Mesothelial cell of epicardium (in vitro differentiated cells): ENCODE measurements around the gene FLVCR2. TPM values are rescaled to one million over a fixed set of nuclear protein-coding genes. Genes with fewer than 3 reads are reported as not detected.

Experiments
- DNase-seq, 2 experiments: peaks; one replicate each; pipeline ENCODE4 v3.0.0; 2021; ENCODE audit warnings: low spot score in 2 of 2; ENCODE audit not compliant: unreplicated experiment in 2 of 2
- H3K27ac Mint-ChIP-seq: 2 replicates; pipeline ENCODE4 v1.8.0; 2021; ENCODE audit warnings: mixed read lengths
- H3K27me3 Mint-ChIP-seq: 2 replicates; pipeline ENCODE4 v1.8.0; 2021; ENCODE audit warnings: low read depth, mixed read lengths
- H3K36me3 Mint-ChIP-seq: 2 replicates; pipeline ENCODE4 v1.8.0; 2021; ENCODE audit warnings: mixed read lengths
- H3K4me1 Mint-ChIP-seq: 2 replicates; pipeline ENCODE4 v1.8.0; 2021; ENCODE audit warnings: mixed read lengths
- H3K4me3 Mint-ChIP-seq: 2 replicates; pipeline ENCODE4 v1.8.0; 2021; ENCODE audit warnings: mild to moderate bottlenecking, moderate library complexity, mixed read lengths
- H3K9me3 Mint-ChIP-seq: 2 replicates; pipeline ENCODE4 v1.8.0; 2021; ENCODE audit warnings: mixed read lengths
- total RNA-seq: library from RNA; stranded (reverse); gene quantifications from 3 replicates; pipeline ENCODE4 v1.2.1, GENCODE V29; 2021
- TF ChIP-seq, protein P1 (sequence below): fragments of 200-600 bp; sonication (generic); IDR thresholded peaks from one replicate; pipeline ENCODE4 v1.5.0; 2021; ENCODE audit warnings: antibody characterized with exemption; ENCODE audit not compliant: unreplicated experiment

The FLVCR2 gene
- total RNA-seq, 1 donor from 2014 or later: 3.0 TPM

DNA sequence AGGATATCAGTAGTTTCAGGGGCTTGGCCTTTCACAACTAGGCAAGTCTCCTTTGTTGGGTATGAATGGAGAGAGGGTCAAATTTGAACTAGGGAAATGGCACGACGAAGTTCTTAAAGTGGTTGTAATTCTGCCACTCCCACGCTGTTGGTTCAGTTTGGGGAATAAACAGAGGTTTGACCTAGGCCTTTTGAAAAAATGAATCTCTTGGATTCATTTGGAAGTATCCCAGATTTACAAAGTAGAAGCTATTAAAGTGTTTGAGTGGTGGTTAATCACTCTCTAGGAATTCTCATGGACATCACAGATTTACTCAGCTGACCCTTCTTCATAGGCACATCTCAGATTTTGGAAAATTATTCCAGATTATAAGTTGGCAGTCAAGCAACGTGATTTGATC lies 41.3 kb upstream of the FLVCR2 start:
- H3K9me3 Mint-ChIP-seq: no peaks in the 10 kb centered on the region
- H3K4me1 Mint-ChIP-seq: peaks cover 5% of the 10 kb centered on the region
- H3K27ac Mint-ChIP-seq: no peak overlapping the region
- no peak overlapping the region for H3K4me3 Mint-ChIP-seq
- TF ChIP-seq, protein P1, sequence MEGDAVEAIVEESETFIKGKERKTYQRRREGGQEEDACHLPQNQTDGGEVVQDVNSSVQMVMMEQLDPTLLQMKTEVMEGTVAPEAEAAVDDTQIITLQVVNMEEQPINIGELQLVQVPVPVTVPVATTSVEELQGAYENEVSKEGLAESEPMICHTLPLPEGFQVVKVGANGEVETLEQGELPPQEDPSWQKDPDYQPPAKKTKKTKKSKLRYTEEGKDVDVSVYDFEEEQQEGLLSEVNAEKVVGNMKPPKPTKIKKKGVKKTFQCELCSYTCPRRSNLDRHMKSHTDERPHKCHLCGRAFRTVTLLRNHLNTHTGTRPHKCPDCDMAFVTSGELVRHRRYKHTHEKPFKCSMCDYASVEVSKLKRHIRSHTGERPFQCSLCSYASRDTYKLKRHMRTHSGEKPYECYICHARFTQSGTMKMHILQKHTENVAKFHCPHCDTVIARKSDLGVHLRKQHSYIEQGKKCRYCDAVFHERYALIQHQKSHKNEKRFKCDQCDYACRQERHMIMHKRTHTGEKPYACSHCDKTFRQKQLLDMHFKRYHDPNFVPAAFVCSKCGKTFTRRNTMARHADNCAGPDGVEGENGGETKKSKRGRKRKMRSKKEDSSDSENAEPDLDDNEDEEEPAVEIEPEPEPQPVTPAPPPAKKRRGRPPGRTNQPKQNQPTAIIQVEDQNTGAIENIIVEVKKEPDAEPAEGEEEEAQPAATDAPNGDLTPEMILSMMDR: no peak
- no peaks in the 10 kb centered on the region for H3K27me3 Mint-ChIP-seq
- DNase-seq: no peak
- H3K36me3 Mint-ChIP-seq: no peaks in the 10 kb centered on the region

DNA sequence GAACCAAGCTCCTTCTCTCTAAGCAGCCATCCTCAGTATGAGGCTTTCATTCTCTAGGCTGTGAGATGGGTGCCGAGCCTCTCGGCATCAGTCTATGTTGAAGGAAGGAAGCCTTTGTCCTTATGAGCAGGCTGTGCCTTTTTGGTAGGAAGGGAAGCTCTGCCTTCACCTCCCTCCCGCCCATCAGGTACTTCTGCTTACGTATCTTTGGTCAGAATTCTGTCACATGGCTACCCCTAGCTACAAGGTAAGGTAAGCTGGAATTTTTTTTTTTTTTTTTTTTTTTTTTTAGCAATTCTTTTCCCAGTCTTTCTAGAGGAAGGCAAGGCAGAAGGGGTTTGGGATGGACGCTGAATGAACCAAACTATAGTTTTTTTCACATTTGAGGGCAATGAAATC lies 39.3 kb upstream of the FLVCR2 start:
- Mint-ChIP-seq H3K27me3 (no peaks in the 10 kb centered on the region), H3K9me3 (no peaks in the 10 kb centered on the region), H3K36me3 (no peaks in the 10 kb centered on the region)

GRCh38 chr14:75539561-75540478 lies 38.6 kb upstream of the FLVCR2 start:
- no peak overlapping the region for H3K27ac Mint-ChIP-seq
- no peaks in the 10 kb centered on the region for H3K9me3 Mint-ChIP-seq
- DNase-seq: no peak
- H3K36me3 Mint-ChIP-seq: no peaks in the 10 kb centered on the region
- TF ChIP-seq, protein P1: no peak
- peaks cover 12% of the 10 kb centered on the region for H3K4me1 Mint-ChIP-seq
- no peaks in the 10 kb centered on the region for H3K27me3 Mint-ChIP-seq
- no peak overlapping the region for H3K4me3 Mint-ChIP-seq

More for the DNA sequence above, 39.3 kb upstream of the FLVCR2 start:
- H3K4me3 Mint-ChIP-seq: no peak overlapping the region
- no peak for DNase-seq
- no peak overlapping the region for H3K27ac Mint-ChIP-seq
- TF ChIP-seq, protein P1: no peak
- H3K4me1 Mint-ChIP-seq: peaks cover 12% of the 10 kb centered on the region

DNA sequence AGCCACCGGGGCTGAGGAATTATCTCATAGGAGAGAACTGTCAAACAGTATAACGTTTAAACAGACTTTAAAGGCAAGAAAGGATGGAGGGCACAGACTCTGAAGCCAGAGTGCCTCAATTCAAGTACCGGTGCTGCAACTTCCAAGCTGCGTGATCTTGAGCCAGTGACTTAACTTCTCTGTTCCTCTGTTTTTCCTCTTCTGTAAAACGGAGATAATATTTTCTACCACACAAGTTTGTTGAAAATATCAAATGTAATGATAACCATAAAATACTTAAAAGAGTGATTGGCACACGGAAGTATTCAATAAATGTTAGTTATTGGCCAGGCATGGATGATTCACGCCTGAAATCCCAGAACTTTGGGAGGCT lies 38.0 kb upstream of the FLVCR2 start:
- H3K4me1 Mint-ChIP-seq: peaks cover 12% of the 10 kb centered on the region
- H3K27me3 Mint-ChIP-seq: no peaks in the 10 kb centered on the region
- no peak overlapping the region for H3K27ac Mint-ChIP-seq
- H3K36me3 Mint-ChIP-seq: no peaks in the 10 kb centered on the region
- no peak overlapping the region for H3K4me3 Mint-ChIP-seq
- DNase-seq: no peak
- H3K9me3 Mint-ChIP-seq: no peaks in the 10 kb centered on the region
- TF ChIP-seq, protein P1: no peak

- H3K4me1 Mint-ChIP-seq: peaks cover 9% of the 10 kb centered on the region
- no peaks in the 10 kb centered on the region for H3K27me3 Mint-ChIP-seq
- H3K4me3 Mint-ChIP-seq: no peak overlapping the region
- H3K9me3 Mint-ChIP-seq: no peaks in the 10 kb centered on the region
- H3K27ac Mint-ChIP-seq: peak overlapping the region; percentile 62
- no peak for DNase-seq
- TF ChIP-seq, protein P1: no peak
- H3K36me3 Mint-ChIP-seq: no peaks in the 10 kb centered on the region
Measured at GRCh38 chr14:75542588-75543091, 35.8 kb upstream of the FLVCR2 start.
